ENCODE measurements around the gene FMN2. TPM values are rescaled to one million over a fixed set of nuclear protein-coding genes. Genes with fewer than 3 reads are reported as not detected.

FMN2 gene
- 29.0 and 73.6 TPM in 2 replicates for total RNA-seq

GRCh38 chr1:240091614-240092300 is at the start of gene FMN2:
Gene FMN2 (plus strand): TSS chr1:240091883. CDS start chr1:240092110, 227 bp downstream.

